22Rv1 (cell line): ENCODE measurements around the gene SLC28A3.

Experiments
- H3K27ac ChIP-seq: fragments of 450-650 bp; 2 replicates; pipeline ENCODE4 v1.5.1; 2017
- CTCF ChIP-seq: fragments of 450-650 bp; IDR thresholded peaks from 2 replicates; pipeline ENCODE4 v1.5.1; 2017; ENCODE audit warnings: mild to moderate bottlenecking
- ZFX ChIP-seq: fragments of 450-650 bp; IDR thresholded peaks from 2 replicates; pipeline ENCODE4 v1.6.1; 2017; ENCODE audit warnings: antibody characterized with exemption, borderline replicate concordance

SLC28A3 gene

DNA sequence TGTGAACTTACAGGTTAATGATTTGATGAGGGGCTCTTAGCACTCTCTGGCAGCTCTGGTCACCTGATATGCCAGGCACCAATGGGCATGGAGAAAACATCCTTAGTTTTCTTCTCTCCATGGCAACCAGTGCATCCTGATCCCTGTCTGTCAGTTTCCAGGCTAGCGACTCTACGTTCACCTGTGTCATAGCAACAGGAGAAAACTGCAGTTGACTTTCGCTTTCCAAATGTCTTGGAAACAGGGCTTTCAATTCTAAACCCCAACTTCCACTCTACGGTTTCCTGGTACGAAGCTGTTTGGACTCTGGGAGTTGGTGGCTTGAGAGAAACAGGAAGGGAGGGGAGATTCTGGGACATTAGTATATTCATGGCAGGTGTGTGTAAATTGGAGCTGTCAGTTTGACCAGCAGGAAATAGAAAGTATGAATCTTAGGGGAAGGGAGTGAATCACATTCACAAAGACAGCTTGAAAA lies 74.4 kb downstream of the SLC28A3 start:
- no peak overlapping the region for H3K27ac ChIP-seq
- TF ChIP-seq ZFX (no peak), CTCF (no peak)

DNA sequence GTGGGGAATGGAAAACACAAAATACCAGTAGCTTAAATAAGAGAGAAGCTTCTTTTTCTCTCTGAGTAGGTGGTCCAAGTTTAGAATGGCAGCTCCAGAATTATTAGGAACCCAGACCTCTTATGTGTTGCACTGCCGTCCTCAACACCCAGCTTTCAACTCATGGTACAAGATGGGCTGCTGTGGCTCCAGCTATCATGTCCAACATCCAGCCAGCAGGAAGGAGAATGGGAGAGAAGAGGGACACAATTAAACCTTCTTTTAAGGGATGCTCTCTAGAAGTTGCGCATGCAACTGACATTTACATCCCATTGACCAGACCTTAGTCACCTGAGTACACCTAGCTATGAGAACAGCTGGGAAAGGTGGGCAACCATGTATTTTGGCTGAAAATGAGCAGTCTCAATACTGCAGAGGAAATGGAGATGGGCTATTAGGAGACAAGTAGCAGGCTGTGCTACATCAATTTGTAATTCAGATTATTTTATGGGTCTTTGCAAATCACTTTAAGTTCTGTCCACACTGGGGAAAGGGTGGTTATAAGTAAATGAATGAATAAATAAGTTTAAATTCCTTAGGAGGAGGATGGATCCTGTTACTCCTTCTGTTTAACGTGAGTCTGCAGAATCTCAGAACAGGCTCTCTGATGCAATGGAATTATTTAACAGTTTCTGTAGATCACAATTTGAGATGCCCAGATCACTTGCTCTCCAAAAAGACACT lies 76.1 kb downstream of the SLC28A3 start:
- H3K27ac ChIP-seq, result no peak overlapping the region
- TF ChIP-seq CTCF, result no peak
- TF ChIP-seq ZFX, result no peak

DNA sequence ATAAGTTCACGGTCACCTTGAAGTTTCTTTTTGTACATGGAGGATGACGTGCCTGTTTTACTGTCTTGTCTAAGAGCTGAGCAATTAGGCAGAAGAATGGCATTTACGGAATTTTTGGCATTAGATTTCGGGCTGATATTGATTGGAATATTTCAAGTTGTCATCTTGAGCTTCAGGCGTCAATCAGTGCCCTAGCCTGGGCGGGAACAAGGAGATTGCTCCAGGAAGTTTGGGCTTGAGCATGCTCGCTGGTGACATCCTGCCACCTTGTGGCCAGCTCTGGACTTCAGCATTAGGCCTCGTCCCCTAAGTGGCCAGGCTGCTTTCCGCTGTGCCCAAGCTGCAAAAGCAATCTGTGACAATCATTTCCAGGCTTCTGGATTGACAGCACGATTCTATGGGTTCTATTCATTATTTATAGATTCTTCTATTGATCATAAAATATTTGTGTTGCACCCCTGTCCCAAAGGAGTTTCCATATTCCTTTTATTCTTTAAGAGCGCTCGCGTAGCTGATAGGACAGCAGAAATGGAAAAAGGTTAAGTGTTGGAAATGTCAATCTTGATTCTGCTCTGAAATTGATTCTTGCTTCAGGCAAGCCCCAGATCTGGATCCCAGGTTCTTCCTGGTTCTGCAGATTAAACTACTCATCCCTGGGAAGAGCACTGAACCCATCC lies 79.3 kb downstream of the SLC28A3 start:
- TF ChIP-seq ZFX, result no peak
- peak; percentile 92 for TF ChIP-seq CTCF
- H3K27ac ChIP-seq, result no peak overlapping the region

- H3K27ac ChIP-seq, result no peak overlapping the region
- TF ChIP-seq ZFX (no peak), CTCF (no peak)
Observed at GRCh38 chr9:84258371-84258770, 82.2 kb downstream of the SLC28A3 start.

DNA sequence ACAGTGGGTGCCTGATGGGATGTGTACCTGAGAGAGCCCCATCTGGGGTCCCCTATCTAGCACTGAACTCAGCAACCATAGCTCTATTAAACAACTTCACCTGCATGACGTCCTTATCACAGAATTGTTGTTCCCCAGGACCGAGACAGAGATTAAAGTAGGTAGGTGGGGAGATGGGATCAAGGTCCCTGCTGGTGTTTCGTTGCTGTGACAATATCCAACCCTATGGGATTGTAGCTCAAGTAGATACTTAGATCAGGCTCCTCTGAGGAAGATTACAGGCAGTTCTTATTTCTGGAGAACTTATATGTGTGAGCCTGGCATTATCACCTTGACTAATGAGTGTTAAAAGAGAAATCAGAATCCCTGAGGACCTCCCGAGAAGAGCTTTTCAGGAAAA lies 84.9 kb downstream of the SLC28A3 start:
- no peak for TF ChIP-seq CTCF
- no peak for TF ChIP-seq ZFX
- H3K27ac ChIP-seq, result no peak overlapping the region

- no peak overlapping the region for H3K27ac ChIP-seq
- TF ChIP-seq CTCF (no peak), ZFX (no peak)
Observed at GRCh38 chr9:84254972-84255371, 85.6 kb downstream of the SLC28A3 start.

- no peak for TF ChIP-seq CTCF
- TF ChIP-seq ZFX, result no peak
- no peak overlapping the region for H3K27ac ChIP-seq
Observed at GRCh38 chr9:84251921-84252320, 88.6 kb downstream of the SLC28A3 start.
